Common myeloid progenitor, CD34-positive (primary cell): Measurements from ENCODE around the gene FOXP3.

Experiments used
- CTCF ChIA-PET: fragments of 350-600 bp; sonication (Branson Sonifier 250); formaldehyde crosslinking; loops from one replicate; lab custom pipeline; 2021; ENCODE audit warnings: antibody characterized with exemption; lab: Charles Lee
- POLR2A ChIA-PET: fragments of 350-600 bp; sonication (Branson Sonifier 250); formaldehyde crosslinking; loops from one replicate; lab custom pipeline; 2021; ENCODE audit warnings: antibody characterized with exemption; lab: Charles Lee
- DNase-seq, 3 donors: peaks; one replicate each; pipeline versions ENCODE4 v3.0.0 to v3.0.0-alpha.2; 2013
- H3K27ac ChIP-seq, 2 experiments: 1 replicate in 1 of 2; 2 replicates in 1 of 2; pipeline ENCODE4 v1.7.0; 2013; ENCODE audit warnings: inconsistent platforms in 2 of 2, low read length in 2 of 2, mild to moderate bottlenecking in 2 of 2, low read depth in 1 of 2, moderate library complexity in 1 of 2; ENCODE audit not compliant: severe bottlenecking in 2 of 2, insufficient read depth in 1 of 2, poor library complexity in 1 of 2
- H3K27me3 ChIP-seq, 5 experiments: replicated peaks in 2 of 5; 1 replicate in 3 of 5; 2 replicates in 2 of 5; pipeline versions ENCODE4 v1.6.1 to v1.7.0; 2013; ENCODE audit warnings: low read length in 4 of 5, mild to moderate bottlenecking in 2 of 5, moderate library complexity in 2 of 5, inconsistent platforms in 1 of 5; ENCODE audit not compliant: insufficient read depth in 5 of 5, control insufficient read depth in 4 of 5
- H3K36me3 ChIP-seq, 4 experiments: 1 replicate in 2 of 4; 2 replicates in 2 of 4; pipeline versions ENCODE4 v1.6.1 to v1.7.0; 2013; ENCODE audit warnings: low read length in 3 of 4, control low read depth in 1 of 4, mild to moderate bottlenecking in 1 of 4; ENCODE audit not compliant: control insufficient read depth in 4 of 4, insufficient read depth in 4 of 4
- H3K4me1 ChIP-seq, 4 experiments: 1 replicate in 3 of 4; 2 replicates in 1 of 4; pipeline versions ENCODE4 v1.6.1 to v1.7.1; 2013; ENCODE audit warnings: low read length in 3 of 4, mild to moderate bottlenecking in 3 of 4, control low read depth in 1 of 4, inconsistent platforms in 1 of 4, moderate library complexity in 1 of 4; ENCODE audit not compliant: control insufficient read depth in 4 of 4, insufficient read depth in 4 of 4; ENCODE audit errors: control extremely low read depth in 1 of 4
- H3K4me3 ChIP-seq, 7 experiments: 1 replicate in 4 of 7; 2 replicates in 3 of 7; pipeline versions ENCODE4 v1.5.1 to v1.7.0; 2013; ENCODE audit warnings: mild to moderate bottlenecking in 7 of 7, low read length in 6 of 7, moderate library complexity in 6 of 7, inconsistent platforms in 2 of 7, low read depth in 2 of 7, control low read depth in 1 of 7; ENCODE audit not compliant: insufficient read depth in 4 of 7, control insufficient read depth in 1 of 7; ENCODE audit errors: extremely low read depth in 1 of 7
- H3K9me3 ChIP-seq, 5 experiments: 1 replicate in 4 of 5; 2 replicates in 1 of 5; pipeline versions ENCODE4 v1.6.1 to v1.7.1; 2013; ENCODE audit warnings: low read length in 4 of 5, mild to moderate bottlenecking in 2 of 5, inconsistent platforms in 1 of 5, low read depth in 1 of 5, moderate library complexity in 1 of 5; ENCODE audit not compliant: control insufficient read depth in 4 of 5, insufficient read depth in 2 of 5; ENCODE audit errors: control extremely low read depth in 1 of 5
- WGBS: methylation state at CpG from one replicate; pipeline ENCODE4 v1.1.5; 2013; ENCODE audit not compliant: insufficient coverage; 5-methylcytosine and 5-hydroxymethylcytosine counted together

FOXP3 gene

DNA sequence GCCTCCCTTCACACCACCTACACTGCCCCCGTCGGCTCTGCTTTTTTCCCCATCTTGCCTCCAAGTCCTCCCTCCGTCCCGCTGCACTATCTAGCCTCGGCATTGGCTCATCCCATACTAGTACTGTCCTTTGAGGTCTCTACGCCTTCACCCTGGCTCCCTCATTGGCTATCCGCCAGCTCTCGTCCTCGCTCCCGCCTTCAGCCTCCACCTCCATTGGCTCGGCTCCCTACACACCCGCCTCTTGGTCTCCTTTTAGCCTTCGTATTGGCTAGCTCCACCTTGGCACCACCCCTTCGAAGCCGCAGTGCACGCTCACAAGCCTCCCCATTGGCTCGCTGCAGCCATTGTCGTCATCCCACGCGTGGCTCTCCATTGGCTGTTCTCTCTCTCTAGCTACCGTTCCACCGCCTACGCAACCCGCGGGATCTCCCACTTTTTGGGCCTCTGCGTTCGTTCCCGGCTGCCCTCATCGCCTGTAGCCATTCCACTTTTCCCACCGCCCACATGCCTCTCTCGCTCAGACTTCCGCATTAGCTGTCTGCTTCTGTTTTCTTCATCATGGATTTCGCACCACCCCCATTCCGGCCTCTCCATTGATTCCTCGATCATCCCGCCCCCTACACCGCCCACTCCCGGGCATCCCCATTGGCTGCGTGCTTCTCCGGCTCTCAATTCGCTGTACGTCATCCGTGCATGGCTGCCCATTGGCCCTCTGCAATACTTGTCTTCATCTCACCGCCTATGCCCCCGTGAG lies 4.7 kb upstream of the FOXP3 start:
- DNase-seq, result peak; percentile 97 to 99 (median 99)
- POLR2A ChIA-PET, result interaction anchor here (0.5 kb wide), 1 partner anchor 32 kb away, joined by 4 read pairs; no protein-coding TSS in a partner anchor
- H3K36me3 ChIP-seq, result peaks cover 0 to 8% (median 2%) of the 10 kb centered on the region in 4 experiments
- CTCF ChIA-PET, result interaction anchor here (0.8 kb wide), 1 partner anchor 114 kb away, joined by 3 read pairs; no protein-coding TSS in a partner anchor
- peaks cover 0 to 3% (median 0%) of the 10 kb centered on the region in 5 experiments for H3K9me3 ChIP-seq
- peak overlapping the region; percentile 88 to 95 for H3K27ac ChIP-seq
- no peaks in the 10 kb centered on the region for H3K27me3 ChIP-seq
- H3K4me3 ChIP-seq, result peak overlapping the region; percentile 62 to 89 (median 74)
- peaks cover 5 to 44% (median 23%) of the 10 kb centered on the region in 4 experiments for H3K4me1 ChIP-seq
- WGBS, result 46% methylated on average over 45 of the region's 45 CpGs

DNA sequence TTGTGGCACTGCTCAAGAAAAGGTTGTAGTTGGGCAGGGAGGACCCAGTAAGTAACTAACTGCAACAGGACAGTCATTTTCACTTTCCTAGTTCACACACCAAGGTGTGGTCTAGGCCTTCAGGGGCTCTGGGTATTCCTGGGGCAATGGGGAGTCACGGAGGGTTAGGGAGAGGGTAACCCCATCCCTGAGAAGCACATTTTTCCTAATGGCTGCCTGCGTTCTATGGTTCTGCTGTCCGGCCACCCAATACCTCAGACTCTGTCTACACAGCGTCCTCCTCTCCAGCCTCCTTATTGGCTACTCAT lies 4.1 kb upstream of the FOXP3 start:
- peaks cover 0 to 7% (median 2%) of the 10 kb centered on the region in 4 experiments for H3K36me3 ChIP-seq
- DNase-seq, result peak in 1 of 3 donors; percentile 6
- WGBS, result 56% methylated on average over 3 of the region's 4 CpGs
- H3K27me3 ChIP-seq, result no peaks in the 10 kb centered on the region
- CTCF ChIA-PET, result interaction anchor here (0.8 to 0.9 kb wide), 2 partner anchors 21 to 113 kb away, joined by 3 read pairs; no protein-coding TSS in a partner anchor
- H3K4me3 ChIP-seq, result peak overlapping the region; percentile 43 to 89 (median 72)
- H3K27ac ChIP-seq, result peak overlapping the region; percentile 46 to 95
- peaks cover 5 to 42% (median 22%) of the 10 kb centered on the region in 4 experiments for H3K4me1 ChIP-seq
- POLR2A ChIA-PET, result no interaction called here
- H3K9me3 ChIP-seq, result peaks cover 0 to 3% (median 0%) of the 10 kb centered on the region in 5 experiments

DNA sequence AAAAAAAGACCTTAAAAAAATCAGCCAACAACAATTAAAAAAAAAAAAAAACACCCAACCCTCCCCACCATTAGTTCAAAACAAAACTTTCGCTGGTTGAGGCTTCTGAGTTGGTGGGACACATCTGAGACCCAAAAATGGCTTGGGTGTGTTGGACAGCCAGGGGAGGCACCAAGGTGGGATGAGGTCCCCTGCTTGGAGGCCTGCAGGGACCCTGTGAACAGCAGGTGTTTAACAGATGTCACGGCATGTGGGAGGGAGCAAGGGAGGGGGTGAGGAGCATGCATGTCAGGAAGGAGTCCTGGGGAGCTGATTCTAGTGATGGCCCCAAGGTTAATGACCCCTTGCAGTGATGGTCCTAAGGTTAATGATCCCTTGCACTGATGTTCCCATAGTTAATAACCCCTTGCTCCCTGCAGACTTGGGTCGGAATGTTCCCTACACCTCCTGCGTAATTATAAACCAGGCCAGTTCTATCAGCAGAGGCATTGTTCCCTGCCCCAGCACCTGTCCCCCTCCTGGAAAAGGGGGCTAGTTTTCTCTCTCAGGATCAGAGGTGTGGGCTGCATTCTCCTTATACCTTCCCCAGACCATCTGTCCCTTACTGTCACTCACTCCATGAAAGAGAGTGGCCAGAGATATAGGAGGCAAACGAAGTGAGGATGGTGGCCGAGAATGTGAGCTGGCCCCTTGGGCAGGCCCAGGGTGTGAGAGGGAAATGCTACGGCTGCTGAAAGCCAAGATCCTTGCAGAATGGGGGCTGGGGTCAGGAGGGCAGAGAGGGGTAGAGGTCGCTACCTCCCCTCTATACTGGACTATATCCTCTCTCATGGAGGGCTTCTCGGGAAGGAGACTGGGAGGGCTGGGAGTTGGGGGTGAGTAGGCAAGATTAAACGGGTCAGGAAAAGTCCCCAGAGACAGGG lies 2.3 kb upstream of the FOXP3 start:
- no peak for DNase-seq
- CTCF ChIA-PET, result interaction anchor here (1.2 to 1.4 kb wide), 2 partner anchors 10 to 74 kb away, joined by 3 read pairs; no protein-coding TSS in a partner anchor
- no peak overlapping the region for H3K4me3 ChIP-seq
- peaks cover 5 to 24% (median 14%) of the 10 kb centered on the region in 4 experiments for H3K4me1 ChIP-seq
- no peaks in the 10 kb centered on the region for H3K27me3 ChIP-seq
- 94% methylated on average over 6 of the region's 10 CpGs for WGBS
- H3K36me3 ChIP-seq, result peaks cover 0 to 5% (median 0%) of the 10 kb centered on the region in 4 experiments
- H3K27ac ChIP-seq, result no peak overlapping the region
- POLR2A ChIA-PET, result no interaction called here
- H3K9me3 ChIP-seq, result peaks cover 0 to 3% (median 0%) of the 10 kb centered on the region in 5 experiments

DNA sequence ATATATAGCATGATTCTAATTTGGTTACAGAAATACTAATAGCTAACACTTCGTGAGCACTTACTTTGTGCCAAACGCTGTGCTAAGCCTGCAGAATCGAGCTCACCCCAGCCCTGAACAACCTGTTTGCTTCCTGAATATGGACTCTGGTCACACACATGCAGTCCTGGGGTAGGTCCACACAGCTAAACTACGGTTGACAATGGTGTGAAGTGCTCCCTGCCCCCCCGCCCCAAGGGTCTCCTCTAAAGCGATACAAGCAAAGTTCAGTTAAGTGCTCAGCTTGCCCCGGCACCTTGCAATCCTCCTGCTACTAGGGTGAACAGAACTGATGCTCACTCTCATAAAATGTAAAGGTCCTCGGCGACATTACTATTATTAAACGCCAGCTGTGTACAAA lies 879 bp downstream of the FOXP3 start:
- peaks cover 0 to 5% (median 3%) of the 10 kb centered on the region in 4 experiments for H3K4me1 ChIP-seq
- ChIA-PET POLR2A (no interaction called here), CTCF (no interaction called here)
- no peaks in the 10 kb centered on the region for H3K9me3 ChIP-seq
- H3K36me3 ChIP-seq, result no peaks in the 10 kb centered on the region
- no peak for DNase-seq
- H3K27me3 ChIP-seq, result no peaks in the 10 kb centered on the region
- H3K27ac ChIP-seq, result no peak overlapping the region
- H3K4me3 ChIP-seq, result no peak overlapping the region
- 86% methylated on average over 10 of the region's 10 CpGs for WGBS

DNA sequence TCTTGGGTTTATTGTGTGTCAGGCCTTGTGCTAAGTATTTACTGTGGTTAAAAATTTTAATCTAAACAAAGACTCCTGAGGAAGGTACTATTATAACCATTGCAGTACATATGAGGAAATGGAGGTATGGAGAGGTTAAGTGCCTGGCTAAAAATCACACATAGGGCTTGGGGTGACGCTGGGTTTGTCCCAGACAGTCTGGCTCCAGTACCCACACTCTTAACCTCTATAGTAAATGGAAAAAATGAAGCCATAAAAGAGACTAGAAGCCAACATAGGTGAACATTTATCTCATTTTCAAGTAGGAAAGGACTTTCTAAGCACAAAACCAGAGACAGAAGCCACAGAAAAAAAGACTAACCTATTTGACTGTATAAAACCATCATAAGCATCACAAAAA lies 1.9 kb downstream of the FOXP3 start:
- WGBS, result 80% methylated on average over 1 of the region's 1 CpG

DNA sequence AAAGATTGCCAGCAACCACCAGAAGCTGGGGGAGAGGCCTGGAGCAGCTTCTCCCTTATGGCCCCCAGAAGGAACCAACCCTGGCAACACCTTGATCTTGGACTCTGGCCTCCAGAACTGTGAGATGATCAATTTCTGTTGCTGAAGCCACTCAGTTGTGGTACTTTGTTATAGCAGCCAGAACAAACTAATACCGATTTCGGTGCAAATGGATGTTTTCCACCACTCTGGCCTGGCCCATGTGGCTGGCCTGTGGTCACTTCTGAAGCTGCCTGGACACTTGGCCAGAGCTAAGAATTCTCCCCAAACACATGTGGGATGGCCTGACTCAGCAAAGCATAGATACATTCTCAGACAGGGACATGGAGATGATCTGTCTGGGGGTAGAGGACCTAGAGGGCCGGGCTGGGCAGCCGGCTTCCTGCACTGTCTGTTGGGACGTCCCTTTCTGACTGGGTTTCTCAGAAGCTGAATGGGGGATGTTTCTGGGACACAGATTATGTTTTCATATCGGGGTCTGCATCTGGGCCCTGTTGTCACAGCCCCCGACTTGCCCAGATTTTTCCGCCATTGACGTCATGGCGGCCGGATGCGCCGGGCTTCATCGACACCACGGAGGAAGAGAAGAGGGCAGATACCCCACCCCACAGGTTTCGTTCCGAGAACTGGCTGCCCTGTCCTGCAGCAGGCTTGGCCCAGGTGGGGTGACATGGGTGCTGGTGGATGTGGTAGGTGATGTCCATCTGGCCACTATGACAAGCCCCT lies 4.1 kb downstream of the FOXP3 start:
- CTCF ChIA-PET, result no interaction called here

More for the DNA sequence above, 1.9 kb downstream of the FOXP3 start:
- no peaks in the 10 kb centered on the region for H3K27me3 ChIP-seq
- no peak for DNase-seq
- H3K4me1 ChIP-seq, result no peaks in the 10 kb centered on the region
- no peak overlapping the region for H3K27ac ChIP-seq
- POLR2A ChIA-PET, result no interaction called here
- no peaks in the 10 kb centered on the region for H3K9me3 ChIP-seq
- CTCF ChIA-PET, result interaction anchor here (0.7 kb wide), 1 partner anchor 19 kb away, joined by 3 read pairs; no protein-coding TSS in a partner anchor
- no peaks in the 10 kb centered on the region for H3K36me3 ChIP-seq
- H3K4me3 ChIP-seq, result no peak overlapping the region

More for the DNA sequence above, 4.1 kb downstream of the FOXP3 start:
- Histone ChIP-seq H3K27ac (no peak overlapping the region), H3K36me3 (no peaks in the 10 kb centered on the region), H3K27me3 (no peaks in the 10 kb centered on the region), H3K4me3 (no peak overlapping the region), H3K4me1 (no peaks in the 10 kb centered on the region), H3K9me3 (no peaks in the 10 kb centered on the region)
- POLR2A ChIA-PET, result no interaction called here
- 93% methylated on average over 17 of the region's 17 CpGs for WGBS
- DNase-seq, result no peak
